ENCODE results near the gene ZNF341. TPM values are rescaled to one million over a fixed set of nuclear protein-coding genes. Genes with fewer than 3 reads are reported as not detected.

The ZNF341 gene
- total RNA-seq, 1 donor from 2014 or later: 0.77 TPM

GRCh38 chr20:33822991-33823390, 91.2 kb downstream of the ZNF341 start:
- DNase-seq (ENCODE audit: low read depth in 2 of 2): no peak

- no peak for DNase-seq (ENCODE audit: low read depth in 2 of 2)
Measured at GRCh38 chr20:33824852-33825251, 93.1 kb downstream of the ZNF341 start.

GRCh38 chr20:33825340-33826269, 93.8 kb downstream of the ZNF341 start:
- no peak for DNase-seq (ENCODE audit: low read depth in 2 of 2)

GRCh38 chr20:33826270-33826897, 94.6 kb downstream of the ZNF341 start:
- DNase-seq (ENCODE audit: low read depth in 2 of 2): no peak

GRCh38 chr20:33827109-33827508, 95.3 kb downstream of the ZNF341 start:
- DNase-seq (ENCODE audit: low read depth in 2 of 2): no peak

- DNase-seq (ENCODE audit: low read depth in 2 of 2): no peak
Measured at GRCh38 chr20:33827634-33828325, 96.0 kb downstream of the ZNF341 start.

GRCh38 chr20:33828326-33828844, 96.6 kb downstream of the ZNF341 start:
- DNase-seq (ENCODE audit: low read depth in 2 of 2): no peak

GRCh38 chr20:33828967-33829560, 97.3 kb downstream of the ZNF341 start:
- no peak for DNase-seq (ENCODE audit: low read depth in 2 of 2)

- no peak for DNase-seq (ENCODE audit: low read depth in 2 of 2)
Measured at GRCh38 chr20:33829636-33830035, 97.8 kb downstream of the ZNF341 start.

- no peak for DNase-seq (ENCODE audit: low read depth in 2 of 2)
Measured at GRCh38 chr20:33830371-33830770, 98.6 kb downstream of the ZNF341 start.

GRCh38 chr20:33832103-33832804, 100.5 kb downstream of the ZNF341 start:
- peak; percentile 76 to 90 for DNase-seq (ENCODE audit: low read depth in 2 of 2)

GRCh38 chr20:33833333-33833732, 101.5 kb downstream of the ZNF341 start:
- peak in 1 of 2 donors; percentile 19 for DNase-seq (ENCODE audit: low read depth in 2 of 2)

- DNase-seq (ENCODE audit: low read depth in 2 of 2): no peak
Measured at GRCh38 chr20:33835615-33836172, 103.9 kb downstream of the ZNF341 start.

GRCh38 chr20:33836277-33836676, 104.5 kb downstream of the ZNF341 start:
- DNase-seq (ENCODE audit: low read depth in 2 of 2): no peak

- no peak for DNase-seq (ENCODE audit: low read depth in 2 of 2)
Measured at GRCh38 chr20:33837096-33837830, 105.5 kb downstream of the ZNF341 start.

GRCh38 chr20:33838035-33838864, 106.5 kb downstream of the ZNF341 start:
- no peak for DNase-seq (ENCODE audit: low read depth in 2 of 2)

- DNase-seq (ENCODE audit: low read depth in 2 of 2): no peak
Measured at GRCh38 chr20:33839591-33839990, 107.8 kb downstream of the ZNF341 start.

- DNase-seq (ENCODE audit: low read depth in 2 of 2): no peak
Measured at GRCh38 chr20:33840160-33840559, 108.4 kb downstream of the ZNF341 start.

Measured in dermis microvascular lymphatic vessel endothelial cell (primary cell).